GM23338 (cell line): ENCODE data around the gene ZFHX2. TPM values are rescaled to one million over a fixed set of nuclear protein-coding genes. Genes with fewer than 3 reads are reported as not detected.

ENCODE experiments used
- ATAC-seq: fragments of 200-7000 bp; cut with Tn5 transposase; 3 replicates; pipeline ENCODE4 v1.9.1; 2020
- DNase-seq: peaks from one replicate; pipeline ENCODE4 v3.0.0-alpha.2; 2015; ENCODE audit warnings: low spot score
- H2AFZ ChIP-seq: fragments of 200-600 bp; sonication (generic); 2 replicates; pipeline ENCODE4 v1.8.0; 2016; ENCODE audit warnings: antibody characterized with exemption, mild to moderate bottlenecking, moderate library complexity
- H3F3A ChIP-seq: fragments of 200-600 bp; sonication (generic); replicated peaks from 2 replicates; pipeline ENCODE4 v1.8.0; 2017; ENCODE audit warnings: antibody characterized with exemption, mixed run types, low read depth
- H3K27ac ChIP-seq: fragments of 200-600 bp; sonication (generic); 2 replicates; pipeline ENCODE4 v1.6.1; 2016; ENCODE audit warnings: low read depth
- H3K27me3 ChIP-seq: fragments of 200-600 bp; sonication (generic); 2 replicates; pipeline ENCODE4 v1.8.0; 2016; ENCODE audit warnings: mild to moderate bottlenecking, mixed run types, moderate library complexity; ENCODE audit not compliant: insufficient read depth
- H3K36me3 ChIP-seq: fragments of 200-600 bp; sonication (generic); 2 replicates; pipeline ENCODE4 v1.8.0; 2016; ENCODE audit warnings: mild to moderate bottlenecking; ENCODE audit not compliant: insufficient read depth
- H3K4me1 ChIP-seq: fragments of 200-600 bp; sonication (generic); 2 replicates; pipeline ENCODE4 v1.8.0; 2016; ENCODE audit warnings: mild to moderate bottlenecking, moderate library complexity; ENCODE audit not compliant: insufficient read depth
- H3K4me2 ChIP-seq: fragments of 200-600 bp; sonication (generic); 2 replicates; pipeline ENCODE4 v1.7.1; 2017; ENCODE audit warnings: mixed run types
- H3K4me3 ChIP-seq: fragments of 200-600 bp; sonication (generic); 2 replicates; pipeline ENCODE4 v1.6.1; 2016; ENCODE audit warnings: mixed run types
- H3K79me2 ChIP-seq: fragments of 200-600 bp; sonication (generic); replicated peaks from 2 replicates; pipeline ENCODE4 v1.8.0; 2017; ENCODE audit warnings: mild to moderate bottlenecking; ENCODE audit not compliant: insufficient read depth
- H3K9me2 ChIP-seq: fragments of 200-600 bp; sonication (generic); 2 replicates; pipeline ENCODE4 v1.8.0; 2017; ENCODE audit not compliant: insufficient read depth
- H4K20me1 ChIP-seq: fragments of 200-600 bp; sonication (generic); replicated peaks from 2 replicates; pipeline ENCODE4 v1.8.0; 2017; ENCODE audit warnings: mild to moderate bottlenecking; ENCODE audit not compliant: insufficient read depth
- H3K27ac Mint-ChIP-seq: 2 replicates; pipeline ENCODE4 v1.8.0; 2020; ENCODE audit warnings: inconsistent platforms, mild to moderate bottlenecking, moderate library complexity, mixed read lengths
- H3K27me3 Mint-ChIP-seq: 3 replicates; pipeline ENCODE4 v1.8.0; 2022; ENCODE audit warnings: low read depth, mild to moderate bottlenecking, moderate library complexity, mixed read lengths, inconsistent platforms; ENCODE audit not compliant: insufficient read depth, poor library complexity
- H3K36me3 Mint-ChIP-seq: 3 replicates; pipeline ENCODE4 v1.8.0; 2021; ENCODE audit warnings: low read depth, mild to moderate bottlenecking, inconsistent platforms, moderate library complexity, mixed read lengths
- H3K4me1 Mint-ChIP-seq: 3 replicates; pipeline ENCODE4 v1.8.0; 2020; ENCODE audit warnings: mild to moderate bottlenecking, inconsistent platforms, mixed read lengths
- H3K4me3 Mint-ChIP-seq: 3 replicates; pipeline ENCODE4 v1.8.0; 2021; ENCODE audit warnings: moderate library complexity, mild to moderate bottlenecking, inconsistent platforms, mixed read lengths
- H3K9me3 Mint-ChIP-seq: 3 replicates; pipeline ENCODE4 v1.8.0; 2020; ENCODE audit warnings: moderate library complexity, mild to moderate bottlenecking, inconsistent platforms, mixed read lengths
- CREB1 ChIP-seq: fragments of 250-450 bp; sonication (Bioruptor Pico); IDR thresholded peaks from 2 replicates; pipeline ENCODE4 v1.5.0; 2020; ENCODE audit warnings: low read depth, mild to moderate bottlenecking, moderate library complexity
- EZH2 ChIP-seq: fragments of 200-600 bp; sonication (generic); IDR thresholded peaks from one replicate; pipeline ENCODE4 v1.8.0; 2017; ENCODE audit warnings: antibody characterized with exemption, mild to moderate bottlenecking, low read depth; ENCODE audit not compliant: unreplicated experiment
- POLR2AphosphoS5 ChIP-seq: IDR thresholded peaks from 2 replicates; pipeline ENCODE4 v1.6.1; 2016; ENCODE audit warnings: antibody characterized with exemption, low read depth
- REST ChIP-seq: IDR thresholded peaks from one replicate; pipeline ENCODE4 v1.6.1; 2018; ENCODE audit warnings: antibody characterized with exemption; ENCODE audit not compliant: unreplicated experiment
- STAT1 ChIP-seq: IDR thresholded peaks from one replicate; pipeline ENCODE4 v1.6.1; 2016; ENCODE audit warnings: antibody characterized with exemption; ENCODE audit not compliant: unreplicated experiment
- ZNF114 ChIP-seq: fragments of 250-450 bp; sonication (Bioruptor Pico); IDR thresholded peaks from 2 replicates; pipeline ENCODE4 v1.5.0; 2020; ENCODE audit warnings: mild to moderate bottlenecking, moderate library complexity
- ZNF331 ChIP-seq: fragments of 250-450 bp; sonication (Bioruptor Pico); IDR thresholded peaks from 2 replicates; pipeline ENCODE4 v1.5.0; 2020; ENCODE audit warnings: low read depth, mild to moderate bottlenecking, moderate library complexity
- ZNF462 ChIP-seq: fragments of 250-450 bp; sonication (Bioruptor Pico); IDR thresholded peaks from 2 replicates; pipeline ENCODE4 v1.5.0; 2020; ENCODE audit warnings: mild to moderate bottlenecking, moderate library complexity
- polyA plus RNA-seq: library from polyadenylated mRNA; unstranded; fragments of >200 nt; fragmentation: Nextera tagmentation; extraction: Ambion mirVana; gene quantifications from 2 replicates; pipeline ENCODE4 v1.2.1, GENCODE V29; 2016
- total RNA-seq: library from RNA; depleted of rRNA; stranded (reverse); fragments of >200 nt; shearing (Covaris generic); gene quantifications from 2 replicates; pipeline ENCODE4 v1.2.3, GENCODE V29; 2014

The ZFHX2 gene
- total and polyA plus RNA-seq, 2 experiments from 2014 or later = 11.6 to 18.5 TPM

- TF ChIP-seq REST (no peak), ZNF114 (CRISPR knock-in tag) (no peak), EZH2 (no peak), POLR2AphosphoS5 (no peak)
These were observed 3.6 kb downstream of the ZFHX2 start (continued) for GRCh38 chr14:23547924-23548323.

- no peak for TF ChIP-seq CREB1
- TF ChIP-seq POLR2AphosphoS5 = no peak
- no peak for TF ChIP-seq ZNF462
- no peak for TF ChIP-seq EZH2
- TF ChIP-seq REST = no peak
- TF ChIP-seq STAT1 = no peak
- no peak for TF ChIP-seq ZNF331 (CRISPR knock-in tag)
- Histone ChIP-seq H3K36me3 (no peaks in the 10 kb centered on the region), H2AFZ (no peak overlapping the region), H3K4me3 (peak overlapping the region; percentile 47; the same call in 1 of the 2 replicates), H4K20me1 (no peaks in the 10 kb centered on the region), H3K9me2 (no peaks in the 10 kb centered on the region), H3K4me2 (peak overlapping the region; percentile 100), H3F3A (0 out of 2 replicates have a peak, but pooled peaks cover 10% of the 10 kb centered on the region), H3K4me1 (peaks cover 77% of the 10 kb centered on the region), H3K27me3 (no peaks in the 10 kb centered on the region), H3K27ac (peak overlapping the region; percentile 99), H3K79me2 (peaks cover 77% of the 10 kb centered on the region)
- DNase-seq (no peak), ATAC-seq (no peak)
- H3K27ac Mint-ChIP-seq = no peak overlapping the region; the same call in 1 of the 2 replicates
- peaks cover 19% of the 10 kb centered on the region for H3K4me1 Mint-ChIP-seq
- H3K27me3 Mint-ChIP-seq = peaks cover 7% of the 10 kb centered on the region
- H3K9me3 Mint-ChIP-seq = no peaks in the 10 kb centered on the region; the same call in 2 of the 3 replicates
- H3K36me3 Mint-ChIP-seq = peaks cover 38% of the 10 kb centered on the region
- no peak overlapping the region; the same call in 2 of the 3 replicates for H3K4me3 Mint-ChIP-seq
These were observed 5.0 kb downstream of the ZFHX2 start for GRCh38 chr14:23546450-23547035.
